GM12878 (cell line): Measurements from ENCODE around the gene SLC22A4.

Source experiments
- EZH2 ChIP-seq: IDR thresholded peaks from 2 replicates; pipeline ENCODE4 v1.6.1; 2012; ENCODE audit warnings: low read depth, mild to moderate bottlenecking, control low read depth, inconsistent platforms, low read length, borderline replicate concordance; ENCODE audit not compliant: control insufficient read depth
- FOXK2 ChIP-seq: fragments of 450-650 bp; IDR thresholded peaks from 2 replicates; pipeline ENCODE4 v1.6.1; 2017; ENCODE audit warnings: mild to moderate bottlenecking, moderate library complexity
- NFYB ChIP-seq: IDR thresholded peaks from 2 replicates; pipeline ENCODE4 v1.6.1; 2011; ENCODE audit warnings: low read depth, mild to moderate bottlenecking, low read length, improper control_type of control experiment, moderate library complexity; ENCODE audit not compliant: insufficient read depth
- POLR2A ChIP-seq: IDR thresholded peaks from 2 replicates; pipeline ENCODE4 v1.6.1; 2011; ENCODE audit warnings: low read depth, mild to moderate bottlenecking, low read length
- POLR2AphosphoS5 ChIP-seq: IDR thresholded peaks from 2 replicates; pipeline ENCODE4 v1.6.1; 2011; ENCODE audit warnings: mild to moderate bottlenecking, low read length, inconsistent platforms
- RELA ChIP-seq: fragments of 450-650 bp; IDR thresholded peaks from 2 replicates; pipeline ENCODE4 v1.8.0; 2014; ENCODE audit warnings: borderline replicate concordance; ENCODE audit not compliant: partially characterized antibody
- SMARCA5 ChIP-seq: fragments of 450-650 bp; IDR thresholded peaks from 2 replicates; pipeline ENCODE4 v1.6.1; 2017; ENCODE audit warnings: mild to moderate bottlenecking
- SP1 ChIP-seq: IDR thresholded peaks from one replicate; pipeline ENCODE4 v1.6.1; 2011; ENCODE audit warnings: low read depth, low read length
- TF ChIP-seq, protein P1 (sequence below): fragments of 450-650 bp; IDR thresholded peaks from 2 replicates; pipeline ENCODE4 v1.6.1; 2017; ENCODE audit warnings: antibody characterized with exemption, mild to moderate bottlenecking, moderate library complexity

- TF ChIP-seq POLR2A = no peak
- no peak for TF ChIP-seq EZH2
- TF ChIP-seq RELA = no peak
- TF ChIP-seq NFYB = no peak
- no peak for TF ChIP-seq POLR2AphosphoS5
- no peak for TF ChIP-seq SP1
- TF ChIP-seq SMARCA5 = no peak
- no peak for TF ChIP-seq FOXK2
- TF ChIP-seq, protein P1, sequence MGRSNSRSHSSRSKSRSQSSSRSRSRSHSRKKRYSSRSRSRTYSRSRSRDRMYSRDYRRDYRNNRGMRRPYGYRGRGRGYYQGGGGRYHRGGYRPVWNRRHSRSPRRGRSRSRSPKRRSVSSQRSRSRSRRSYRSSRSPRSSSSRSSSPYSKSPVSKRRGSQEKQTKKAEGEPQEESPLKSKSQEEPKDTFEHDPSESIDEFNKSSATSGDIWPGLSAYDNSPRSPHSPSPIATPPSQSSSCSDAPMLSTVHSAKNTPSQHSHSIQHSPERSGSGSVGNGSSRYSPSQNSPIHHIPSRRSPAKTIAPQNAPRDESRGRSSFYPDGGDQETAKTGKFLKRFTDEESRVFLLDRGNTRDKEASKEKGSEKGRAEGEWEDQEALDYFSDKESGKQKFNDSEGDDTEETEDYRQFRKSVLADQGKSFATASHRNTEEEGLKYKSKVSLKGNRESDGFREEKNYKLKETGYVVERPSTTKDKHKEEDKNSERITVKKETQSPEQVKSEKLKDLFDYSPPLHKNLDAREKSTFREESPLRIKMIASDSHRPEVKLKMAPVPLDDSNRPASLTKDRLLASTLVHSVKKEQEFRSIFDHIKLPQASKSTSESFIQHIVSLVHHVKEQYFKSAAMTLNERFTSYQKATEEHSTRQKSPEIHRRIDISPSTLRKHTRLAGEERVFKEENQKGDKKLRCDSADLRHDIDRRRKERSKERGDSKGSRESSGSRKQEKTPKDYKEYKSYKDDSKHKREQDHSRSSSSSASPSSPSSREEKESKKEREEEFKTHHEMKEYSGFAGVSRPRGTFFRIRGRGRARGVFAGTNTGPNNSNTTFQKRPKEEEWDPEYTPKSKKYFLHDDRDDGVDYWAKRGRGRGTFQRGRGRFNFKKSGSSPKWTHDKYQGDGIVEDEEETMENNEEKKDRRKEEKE = no peak
These were observed 23.5 kb upstream of the SLC22A4 start for GRCh38 chr5:132270706-132271105.
